NAMALWA (cell line): Measurements from ENCODE around the gene SCGB1C2.
"Not testable (repeated sequence)": the region's sequence is repeated elsewhere in the genome, so short reads cannot be mapped to it uniquely, and the experiment has no call there.

Source experiments
- DNase-seq: peaks from one replicate; pipeline ENCODE4 v3.0.0-alpha.2; 2015; ENCODE audit warnings: low spot score

SCGB1C2 gene

GRCh38 chr17:137166-137807, at the start of gene SCGB1C2:
TSS of gene SCGB1C2 (plus strand) at chr17:137569. CDS start at chr17:137591, 22 bp downstream.
- DNase-seq, result not testable (repeated sequence)

DNA sequence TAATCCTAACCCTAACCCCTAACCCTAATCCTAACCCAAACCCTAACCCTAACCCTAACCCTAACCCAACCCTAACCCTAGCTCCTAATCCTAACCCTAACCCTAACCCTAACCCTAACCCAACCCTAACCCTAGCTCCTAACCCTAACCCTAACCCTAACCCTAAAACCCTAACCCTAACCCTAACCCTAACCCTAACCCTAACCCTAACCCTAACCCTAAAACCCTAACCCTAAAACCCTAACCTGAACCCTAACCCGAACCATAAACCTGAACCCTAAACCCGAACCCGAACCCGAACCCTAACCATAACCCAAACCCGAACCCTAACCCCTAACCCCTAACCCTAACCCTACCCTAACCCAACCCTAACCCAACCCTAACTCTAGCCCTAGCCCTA, 24.3 kb upstream of the SCGB1C2 start:
- DNase-seq, result peak; percentile 27

GRCh38 chr17:118339-118917, 18.9 kb upstream of the SCGB1C2 start:
- peak; percentile 11 for DNase-seq

- not testable (repeated sequence) for DNase-seq
Measured at GRCh38 chr17:133932-134331, 3.4 kb upstream of the SCGB1C2 start.

DNA sequence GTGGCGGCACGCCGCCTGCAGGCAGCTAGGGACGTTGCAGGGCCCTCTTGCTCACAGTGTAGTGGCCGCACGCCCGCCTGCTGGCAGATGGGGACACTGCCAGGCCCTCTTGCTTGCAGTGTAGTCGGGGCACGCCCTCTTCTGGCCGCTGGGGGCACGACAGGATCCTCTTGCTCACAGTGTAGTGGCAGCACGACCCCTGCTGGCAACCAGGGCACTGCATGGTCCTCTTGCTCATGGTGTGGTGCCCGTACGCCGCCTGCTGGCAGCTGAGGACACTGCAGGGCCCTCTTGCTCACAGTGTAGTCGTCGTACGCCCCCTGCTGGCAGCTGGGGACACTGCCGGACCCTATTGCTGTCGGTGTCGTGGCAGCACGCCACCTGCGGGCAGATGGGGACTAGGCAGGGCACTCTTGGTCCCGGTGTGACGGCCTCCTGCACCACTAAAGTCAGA, 3.0 kb upstream of the SCGB1C2 start:
- DNase-seq, result not testable (repeated sequence)

GRCh38 chr17:135022-135421, 2.3 kb upstream of the SCGB1C2 start:
- not testable (repeated sequence) for DNase-seq

DNA sequence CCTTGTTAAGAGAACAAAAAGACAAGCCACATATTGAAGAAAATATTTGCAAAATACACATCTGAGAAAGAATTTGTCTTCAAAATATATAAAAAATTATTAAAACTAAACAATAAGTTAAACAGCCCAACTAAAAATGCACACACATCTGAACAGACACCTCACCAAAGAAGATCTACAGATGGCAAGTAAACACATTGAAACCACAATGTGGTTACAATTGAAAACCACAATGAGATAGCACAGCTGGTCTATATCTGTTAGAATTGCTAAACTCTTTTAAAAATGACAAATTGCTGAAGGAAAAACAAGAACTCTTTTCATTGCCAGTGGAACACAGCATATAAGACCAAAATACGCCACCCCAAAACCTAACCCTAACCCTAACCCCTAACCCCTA, 1.5 kb upstream of the SCGB1C2 start:
- not testable (repeated sequence) for DNase-seq

DNA sequence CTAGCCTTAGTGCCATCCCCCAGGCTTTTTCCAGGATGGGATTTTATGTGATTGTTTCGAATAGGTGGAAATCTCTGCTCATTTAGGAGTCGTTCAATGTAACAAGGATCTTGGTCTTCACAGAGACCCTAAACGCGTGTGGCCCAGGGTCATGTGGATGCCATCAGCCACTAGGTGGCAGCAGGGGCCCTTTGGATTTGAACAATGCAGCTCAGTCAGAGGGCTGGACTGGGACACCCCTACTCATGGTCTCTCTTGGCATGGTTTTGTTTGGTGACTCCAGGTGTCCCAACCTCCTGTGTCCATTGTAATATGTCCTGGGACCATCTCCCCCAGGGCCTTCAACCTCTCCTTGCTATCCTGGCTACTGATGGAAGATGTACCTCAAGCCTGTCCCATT, 838 bp upstream of the SCGB1C2 start:
- DNase-seq, result not testable (repeated sequence)

- not testable (repeated sequence) for DNase-seq
Measured at GRCh38 chr17:139401-140205, 2.2 kb downstream of the SCGB1C2 start.

DNA sequence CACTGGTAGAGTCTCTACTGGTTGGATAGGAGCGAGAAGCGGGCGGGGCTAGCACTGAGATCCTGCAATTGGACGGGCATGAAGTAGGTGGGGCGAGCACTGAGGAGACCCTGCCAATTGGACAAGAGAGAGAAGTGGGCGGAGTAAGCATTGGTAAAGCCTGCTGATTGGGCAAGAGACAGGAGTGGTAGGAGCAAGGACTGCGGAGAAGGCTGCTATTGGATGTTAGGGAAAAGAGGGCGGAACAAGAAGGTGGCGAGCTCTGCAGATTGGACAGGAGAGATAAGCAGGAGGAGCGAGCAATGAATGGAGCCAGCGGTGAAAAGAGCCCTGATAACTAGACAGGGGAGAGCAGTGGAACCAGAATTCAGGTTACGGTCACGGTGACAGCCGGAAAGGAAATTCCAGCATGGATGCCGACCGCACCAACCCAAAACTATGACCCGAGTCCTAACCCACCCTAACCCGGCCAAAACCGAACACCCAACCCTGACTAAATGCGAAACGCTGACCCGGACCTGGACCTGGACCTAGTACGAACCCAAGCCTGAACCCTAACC, 4.8 kb downstream of the SCGB1C2 start:
- DNase-seq, result peak; percentile 97

GRCh38 chr17:142876-143784, 5.8 kb downstream of the SCGB1C2 start:
- no peak for DNase-seq

DNA sequence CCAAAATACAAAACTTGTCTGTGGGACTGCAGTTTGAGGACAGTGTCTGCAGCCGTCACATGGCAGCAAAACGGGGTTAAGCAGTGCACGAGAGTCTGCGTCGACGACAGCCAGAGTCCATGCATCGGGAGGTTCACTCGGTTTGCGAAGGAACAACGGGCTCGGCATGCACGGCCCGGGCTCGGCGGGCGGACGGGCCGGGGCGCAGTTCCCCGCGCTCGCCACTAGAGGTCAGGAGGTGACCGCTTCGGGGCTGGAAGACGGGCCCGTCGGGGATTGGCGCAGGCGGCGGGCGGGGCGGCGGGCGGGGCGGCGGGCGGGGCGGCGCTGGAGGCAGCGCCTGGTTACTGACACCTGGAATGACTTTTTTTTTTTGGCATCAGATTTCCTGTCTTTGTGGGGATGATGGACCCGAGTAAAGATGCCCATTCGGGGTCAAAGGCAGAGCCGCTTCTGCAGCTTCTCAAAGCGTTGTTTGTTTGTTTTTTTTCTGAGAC, 6.5 kb downstream of the SCGB1C2 start:
- DNase-seq, result peak; percentile 63

- no peak for DNase-seq
Measured at GRCh38 chr17:144936-145670, 7.7 kb downstream of the SCGB1C2 start.

DNA sequence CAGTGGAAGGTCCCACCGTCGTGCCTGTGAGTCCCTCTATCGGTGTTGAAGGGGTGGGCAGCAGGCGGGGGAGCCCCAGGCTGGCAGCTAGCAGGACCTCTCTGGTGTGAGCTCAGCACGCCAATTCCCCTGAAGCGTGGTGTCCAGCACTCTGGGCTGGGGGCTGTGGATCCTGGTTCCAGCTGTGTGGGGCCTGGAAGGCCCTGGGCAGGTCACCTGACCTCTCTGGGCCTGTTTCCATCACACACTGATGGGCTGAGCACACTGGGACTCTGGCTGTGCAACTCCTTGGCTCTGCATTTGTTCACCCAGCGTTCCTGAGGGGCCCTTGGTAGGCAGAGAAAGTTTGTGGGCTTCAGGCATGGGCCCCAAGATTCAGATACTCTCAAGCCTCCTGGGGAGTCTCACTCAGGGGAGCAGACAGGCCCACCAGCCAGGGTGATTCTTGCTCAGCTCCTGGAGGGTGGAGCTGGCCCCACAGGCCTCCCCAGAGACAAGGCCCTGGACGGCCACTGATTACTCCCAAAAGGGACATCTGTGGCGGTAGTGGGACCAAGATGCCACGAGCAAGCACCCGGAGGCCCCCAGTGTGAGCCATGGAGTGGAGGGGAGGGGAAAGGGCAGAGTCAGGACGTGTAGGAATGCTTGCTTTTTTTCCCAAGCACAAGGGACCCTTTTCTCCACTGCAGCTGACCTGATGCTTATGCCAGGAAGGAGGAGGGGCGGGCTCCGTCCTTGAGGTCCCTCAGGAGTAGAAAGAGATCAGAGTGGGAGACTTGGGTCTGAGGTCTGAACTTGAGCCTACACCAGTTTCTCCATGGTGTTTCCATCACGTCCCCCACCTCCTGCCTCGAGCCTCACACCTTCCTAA, 8.5 kb downstream of the SCGB1C2 start:
- no peak for DNase-seq

GRCh38 chr17:146546-146945, 9.2 kb downstream of the SCGB1C2 start:
- DNase-seq, result no peak

GRCh38 chr17:146983-147761, 9.8 kb downstream of the SCGB1C2 start:
- DNase-seq, result no peak

- no peak for DNase-seq
Measured at GRCh38 chr17:147796-148740, 10.7 kb downstream of the SCGB1C2 start.

GRCh38 chr17:148757-149156, 11.4 kb downstream of the SCGB1C2 start:
- DNase-seq, result no peak
